Measurements from ENCODE around the gene FAAP100.
A peak's percentile ranks its signal among the peaks of the same experiment; 100 is the strongest.

The FAAP100 gene

GRCh38 chr17:81553018-81553615 is 964 bp upstream of the FAAP100 start:
- no peak for TF ChIP-seq ZNF274 (IDR thresholded peaks at IDR 0.05; ENCODE audit: low read depth, low read length)
- peak overlapping the region; percentile 75 for H3K4me3 ChIP-seq (ENCODE audit: low read length)

- peak overlapping the region; percentile 75 for H3K4me3 ChIP-seq (ENCODE audit: low read length)
- TF ChIP-seq ZNF274 (IDR thresholded peaks at IDR 0.05; ENCODE audit: low read depth, low read length) = no peak
Observed at GRCh38 chr17:81551458-81552243, 502 bp downstream of the FAAP100 start.

- TF ChIP-seq ZNF274 (IDR thresholded peaks at IDR 0.05; ENCODE audit: low read depth, low read length) = no peak
- H3K4me3 ChIP-seq (ENCODE audit: low read length) = peak overlapping the region; percentile 75; the same call in 1 of the 2 replicates
Observed at GRCh38 chr17:81550830-81551457, 1.2 kb downstream of the FAAP100 start.

GRCh38 chr17:81550285-81550684 is 1.9 kb downstream of the FAAP100 start:
- H3K4me3 ChIP-seq (ENCODE audit: low read length) = no peak overlapping the region
- no peak for TF ChIP-seq ZNF274 (IDR thresholded peaks at IDR 0.05; ENCODE audit: low read depth, low read length)

GRCh38 chr17:81549826-81550225 is 2.3 kb downstream of the FAAP100 start:
- TF ChIP-seq ZNF274 (IDR thresholded peaks at IDR 0.05; ENCODE audit: low read depth, low read length) = no peak
- no peak overlapping the region for H3K4me3 ChIP-seq (ENCODE audit: low read length)

GRCh38 chr17:81549031-81549557 is 3.1 kb downstream of the FAAP100 start:
- TF ChIP-seq ZNF274 (IDR thresholded peaks at IDR 0.05; ENCODE audit: low read depth, low read length) = no peak
- no peak overlapping the region for H3K4me3 ChIP-seq (ENCODE audit: low read length)

- no peak for TF ChIP-seq ZNF274 (IDR thresholded peaks at IDR 0.05; ENCODE audit: low read depth, low read length)
- no peak overlapping the region for H3K4me3 ChIP-seq (ENCODE audit: low read length)
Observed at GRCh38 chr17:81547614-81547982, 4.6 kb downstream of the FAAP100 start.

- no peak for TF ChIP-seq ZNF274 (IDR thresholded peaks at IDR 0.05; ENCODE audit: low read depth, low read length)
Observed at GRCh38 chr17:81546906-81547613, 5.1 kb downstream of the FAAP100 start.

GRCh38 chr17:81545160-81545949 is 6.8 kb downstream of the FAAP100 start:
- no peak overlapping the region for H3K4me3 ChIP-seq (ENCODE audit: low read length)
- TF ChIP-seq ZNF274 (IDR thresholded peaks at IDR 0.05; ENCODE audit: low read depth, low read length) = no peak

More at GRCh38 chr17:81546906-81547613, 5.1 kb downstream of the FAAP100 start:
- H3K4me3 ChIP-seq (ENCODE audit: low read length) = no peak overlapping the region

GRCh38 chr17:81544281-81544974 is 7.7 kb downstream of the FAAP100 start:
- no peak for TF ChIP-seq ZNF274 (IDR thresholded peaks at IDR 0.05; ENCODE audit: low read depth, low read length)

GRCh38 chr17:81543756-81544155 is 8.4 kb downstream of the FAAP100 start:
- TF ChIP-seq ZNF274 (IDR thresholded peaks at IDR 0.05; ENCODE audit: low read depth, low read length) = no peak
- H3K4me3 ChIP-seq (ENCODE audit: low read length) = no peak overlapping the region

More at GRCh38 chr17:81544281-81544974, 7.7 kb downstream of the FAAP100 start:
- H3K4me3 ChIP-seq (ENCODE audit: low read length) = no peak overlapping the region

GRCh38 chr17:81543339-81543675 is 8.8 kb downstream of the FAAP100 start:
- H3K4me3 ChIP-seq (ENCODE audit: low read length) = no peak overlapping the region
- no peak for TF ChIP-seq ZNF274 (IDR thresholded peaks at IDR 0.05; ENCODE audit: low read depth, low read length)

Data from GM08714 (cell line).